AG04450 (cell line): ENCODE results near the gene SPON1. TPM values are rescaled to one million over a fixed set of nuclear protein-coding genes. Genes with fewer than 3 reads are reported as not detected.

Experiments used
- CTCF ChIA-PET: fragments of 300-600, 350-600 bp; formaldehyde crosslinking; extraction: SDS; loops from one replicate; lab custom pipeline; 2022; ENCODE audit warnings: antibody characterized with exemption, inconsistent platforms; lab: Charles Lee
- POLR2A ChIA-PET: fragments of 350-600 bp; formaldehyde crosslinking; extraction: SDS; loops from one replicate; lab custom pipeline; 2021; ENCODE audit warnings: antibody characterized with exemption, inconsistent platforms; lab: Yijun Ruan, JAX
- DNase-seq: peaks from one replicate; pipeline ENCODE4 v3.0.0-alpha.2; 2011; ENCODE audit warnings: low read depth, low spot score
- H3K27ac ChIP-seq: one replicate; pipeline ENCODE4 v1.5.1; 2012; ENCODE audit warnings: low read depth, low read length, control low read depth
- H3K27me3 ChIP-seq: one replicate; pipeline ENCODE4 v1.6.0; 2012; ENCODE audit warnings: low read length; ENCODE audit not compliant: control insufficient read depth, insufficient read depth
- H3K4me3 ChIP-seq: 2 replicates; pipeline ENCODE4 v1.5.1; 2011; ENCODE audit warnings: mild to moderate bottlenecking, low read depth, low read length, control low read depth
- H3K9me3 ChIP-seq: 2 replicates; pipeline ENCODE4 v1.5.1; 2012; ENCODE audit warnings: low read length; ENCODE audit not compliant: control insufficient read depth, insufficient read depth
- CTCF ChIP-seq: IDR thresholded peaks from 2 replicates; pipeline ENCODE4 v1.5.1; 2011; ENCODE audit warnings: low read depth, low read length, control low read depth, inconsistent platforms
- polyA plus RNA-seq: library from polyadenylated mRNA; depleted of rRNA; stranded (reverse); fragments of >200 nt; gene quantifications from 2 replicates; pipeline ENCODE4 v1.2.3, GENCODE V29; 2011

The SPON1 gene
- polyA plus RNA-seq, 1 experiment = 0.53 TPM

- POLR2A ChIA-PET = no interaction called here
- CTCF ChIA-PET = no interaction called here
- no peak overlapping the region for H3K4me3 ChIP-seq
- no peak overlapping the region for H3K27ac ChIP-seq
- H3K27me3 ChIP-seq = no peaks in the 10 kb centered on the region
- H3K9me3 ChIP-seq = no peaks in the 10 kb centered on the region
- TF ChIP-seq CTCF = no peak
- no peak for DNase-seq
These were observed 151.7 kb downstream of the SPON1 start for GRCh38 chr11:14114269-14114668.

- ChIA-PET POLR2A (no interaction called here), CTCF (no interaction called here)
- Histone ChIP-seq H3K27me3 (no peaks in the 10 kb centered on the region), H3K4me3 (no peak overlapping the region), H3K9me3 (no peaks in the 10 kb centered on the region), H3K27ac (no peak overlapping the region)
- DNase-seq = no peak
- TF ChIP-seq CTCF = no peak
These were observed 152.3 kb downstream of the SPON1 start for GRCh38 chr11:14114786-14115185.

- no peak for DNase-seq
- ChIA-PET POLR2A (no interaction called here), CTCF (no interaction called here)
- Histone ChIP-seq H3K9me3 (no peaks in the 10 kb centered on the region), H3K4me3 (no peak overlapping the region), H3K27me3 (no peaks in the 10 kb centered on the region), H3K27ac (no peak overlapping the region)
- TF ChIP-seq CTCF = no peak
These were observed 155.1 kb downstream of the SPON1 start for GRCh38 chr11:14117632-14118031.

- Histone ChIP-seq H3K27ac (no peak overlapping the region), H3K9me3 (no peaks in the 10 kb centered on the region), H3K27me3 (no peaks in the 10 kb centered on the region), H3K4me3 (no peak overlapping the region)
- no peak for DNase-seq
- no peak for TF ChIP-seq CTCF
- CTCF ChIA-PET = interaction anchor here (0.6 kb wide), 1 partner anchor 983 kb away, joined by 3 read pairs; no protein-coding TSS in a partner anchor
- POLR2A ChIA-PET = no interaction called here
These were observed 155.5 kb downstream of the SPON1 start for GRCh38 chr11:14118072-14118471.

GRCh38 chr11:14119357-14119756, 156.8 kb downstream of the SPON1 start:
- H3K27me3 ChIP-seq = no peaks in the 10 kb centered on the region
- no peak for TF ChIP-seq CTCF
- POLR2A ChIA-PET = no interaction called here
- H3K27ac ChIP-seq = no peak overlapping the region
- CTCF ChIA-PET = no interaction called here
- H3K9me3 ChIP-seq = no peaks in the 10 kb centered on the region
- no peak overlapping the region for H3K4me3 ChIP-seq
- no peak for DNase-seq
